ENCODE data around the gene CFAP43. TPM values are rescaled to one million over a fixed set of nuclear protein-coding genes. Genes with fewer than 3 reads are reported as not detected.

CFAP43 gene
- total and polyA plus RNA-seq, 2 donors (not counting 1 experiment from before 2014, with no cell fraction given): under 0.01 to 0.10 TPM

DNA sequence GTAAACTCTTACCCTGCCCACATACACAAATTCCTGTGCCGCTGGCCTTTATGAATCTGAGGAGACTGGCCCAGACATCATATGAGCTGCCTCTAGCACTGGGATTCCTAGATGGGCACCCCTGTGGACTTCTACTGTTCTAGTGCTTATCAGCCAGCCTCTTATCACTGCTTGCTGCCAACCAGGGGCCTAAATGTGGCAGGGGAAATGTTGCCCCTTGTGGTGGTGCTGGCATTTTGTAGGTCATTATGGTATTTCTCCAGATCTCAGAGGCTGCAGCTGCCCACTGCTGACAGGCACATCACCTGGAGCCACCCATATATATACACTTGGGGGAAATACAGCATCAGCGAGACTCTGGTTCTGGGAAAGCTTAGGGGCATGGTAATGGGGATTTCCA, 104.8 kb downstream of the CFAP43 start:
- H3K27me3 ChIP-seq (ENCODE audit: control insufficient read depth, insufficient read depth, low read length): no peaks in the 10 kb centered on the region
- H4K20me1 ChIP-seq (ENCODE audit: control insufficient read depth, extremely low read depth, insufficient read depth, low read length): no peaks in the 10 kb centered on the region
- no peak overlapping the region for H3K4me2 ChIP-seq (ENCODE audit: extremely low read depth, insufficient read depth, low read length)
- no peak overlapping the region for H3K9ac ChIP-seq (ENCODE audit: insufficient read depth, low read length)
- H3K4me1 ChIP-seq (ENCODE audit: control insufficient read depth, extremely low read depth, insufficient read depth, low read length): peaks cover 2% of the 10 kb centered on the region
- no peak overlapping the region for H2AFZ ChIP-seq (ENCODE audit: low read length)
- H3K36me3 ChIP-seq (ENCODE audit: control insufficient read depth, insufficient read depth, low read length): no peaks in the 10 kb centered on the region
- no peak for DNase-seq (ENCODE audit: low read depth in 2 of 2)
- no peak overlapping the region for H3K27ac ChIP-seq (ENCODE audit: insufficient read depth, low read length)
- H3K9me3 ChIP-seq (ENCODE audit: control insufficient read depth, insufficient read depth, low read depth, low read length): no peaks in the 10 kb centered on the region
- H3K79me2 ChIP-seq (ENCODE audit: control insufficient read depth, insufficient read depth, low read length): no peaks in the 10 kb centered on the region
- H3K4me3 ChIP-seq (replicated peaks in 1 of 4; ENCODE audit: control extremely low read depth in 1 of 4, insufficient read depth in 1 of 4, low read depth in 3 of 4, low read length in 4 of 4): no peak overlapping the region
- TF ChIP-seq, protein P1, sequence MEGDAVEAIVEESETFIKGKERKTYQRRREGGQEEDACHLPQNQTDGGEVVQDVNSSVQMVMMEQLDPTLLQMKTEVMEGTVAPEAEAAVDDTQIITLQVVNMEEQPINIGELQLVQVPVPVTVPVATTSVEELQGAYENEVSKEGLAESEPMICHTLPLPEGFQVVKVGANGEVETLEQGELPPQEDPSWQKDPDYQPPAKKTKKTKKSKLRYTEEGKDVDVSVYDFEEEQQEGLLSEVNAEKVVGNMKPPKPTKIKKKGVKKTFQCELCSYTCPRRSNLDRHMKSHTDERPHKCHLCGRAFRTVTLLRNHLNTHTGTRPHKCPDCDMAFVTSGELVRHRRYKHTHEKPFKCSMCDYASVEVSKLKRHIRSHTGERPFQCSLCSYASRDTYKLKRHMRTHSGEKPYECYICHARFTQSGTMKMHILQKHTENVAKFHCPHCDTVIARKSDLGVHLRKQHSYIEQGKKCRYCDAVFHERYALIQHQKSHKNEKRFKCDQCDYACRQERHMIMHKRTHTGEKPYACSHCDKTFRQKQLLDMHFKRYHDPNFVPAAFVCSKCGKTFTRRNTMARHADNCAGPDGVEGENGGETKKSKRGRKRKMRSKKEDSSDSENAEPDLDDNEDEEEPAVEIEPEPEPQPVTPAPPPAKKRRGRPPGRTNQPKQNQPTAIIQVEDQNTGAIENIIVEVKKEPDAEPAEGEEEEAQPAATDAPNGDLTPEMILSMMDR (conservative IDR thresholded peaks at IDR 0.05 in 1 of 2, IDR thresholded peaks at IDR 0.05 in 1 of 2; ENCODE audit: low read depth in 1 of 2, low read length in 2 of 2): peak in 1 of 2 donors; percentile 21
- no peak for TF ChIP-seq EZH2 (IDR thresholded peaks at IDR 0.05; ENCODE audit: low read length, missing control alignments)

DNA sequence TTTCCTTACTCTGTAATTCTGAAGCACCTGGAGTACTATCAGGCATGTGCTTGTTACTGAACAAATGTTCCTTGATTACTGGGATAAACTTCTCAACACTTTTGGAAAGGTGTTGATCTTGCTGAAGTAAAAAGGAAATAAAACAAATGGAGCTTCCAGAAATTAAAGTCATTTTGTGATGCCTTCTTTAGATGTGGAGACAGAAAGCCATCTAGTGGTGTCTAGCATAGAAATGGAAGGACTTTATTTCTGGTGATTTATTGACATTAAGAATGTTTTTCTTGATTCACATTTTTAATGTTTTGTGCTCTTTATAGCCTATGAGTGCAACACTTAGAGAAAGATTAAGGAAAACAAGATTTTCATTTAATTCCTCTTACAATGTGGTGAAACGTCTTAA, 108.8 kb downstream of the CFAP43 start:
- Histone ChIP-seq H4K20me1 (ENCODE audit: control insufficient read depth, extremely low read depth, insufficient read depth, low read length) (no peaks in the 10 kb centered on the region), H3K79me2 (ENCODE audit: control insufficient read depth, insufficient read depth, low read length) (no peaks in the 10 kb centered on the region), H3K36me3 (ENCODE audit: control insufficient read depth, insufficient read depth, low read length) (no peaks in the 10 kb centered on the region), H2AFZ (ENCODE audit: low read length) (no peak overlapping the region), H3K9ac (ENCODE audit: insufficient read depth, low read length) (no peak overlapping the region), H3K9me3 (ENCODE audit: control insufficient read depth, insufficient read depth, low read depth, low read length) (no peaks in the 10 kb centered on the region), H3K27me3 (ENCODE audit: control insufficient read depth, insufficient read depth, low read length) (no peaks in the 10 kb centered on the region), H3K27ac (ENCODE audit: insufficient read depth, low read length) (no peak overlapping the region), H3K4me1 (ENCODE audit: control insufficient read depth, extremely low read depth, insufficient read depth, low read length) (peaks cover 5% of the 10 kb centered on the region), H3K4me3 (replicated peaks in 1 of 4; ENCODE audit: control extremely low read depth in 1 of 4, insufficient read depth in 1 of 4, low read depth in 3 of 4, low read length in 4 of 4) (no peak overlapping the region), H3K4me2 (ENCODE audit: extremely low read depth, insufficient read depth, low read length) (peak overlapping the region; percentile 37)
- DNase-seq (ENCODE audit: low read depth in 2 of 2): peak in 1 of 2 donors; percentile 50
- TF ChIP-seq, protein P1 (conservative IDR thresholded peaks at IDR 0.05 in 1 of 2, IDR thresholded peaks at IDR 0.05 in 1 of 2; ENCODE audit: low read depth in 1 of 2, low read length in 2 of 2): peak; percentile 40 to 46
- no peak for TF ChIP-seq EZH2 (IDR thresholded peaks at IDR 0.05; ENCODE audit: low read length, missing control alignments)

DNA sequence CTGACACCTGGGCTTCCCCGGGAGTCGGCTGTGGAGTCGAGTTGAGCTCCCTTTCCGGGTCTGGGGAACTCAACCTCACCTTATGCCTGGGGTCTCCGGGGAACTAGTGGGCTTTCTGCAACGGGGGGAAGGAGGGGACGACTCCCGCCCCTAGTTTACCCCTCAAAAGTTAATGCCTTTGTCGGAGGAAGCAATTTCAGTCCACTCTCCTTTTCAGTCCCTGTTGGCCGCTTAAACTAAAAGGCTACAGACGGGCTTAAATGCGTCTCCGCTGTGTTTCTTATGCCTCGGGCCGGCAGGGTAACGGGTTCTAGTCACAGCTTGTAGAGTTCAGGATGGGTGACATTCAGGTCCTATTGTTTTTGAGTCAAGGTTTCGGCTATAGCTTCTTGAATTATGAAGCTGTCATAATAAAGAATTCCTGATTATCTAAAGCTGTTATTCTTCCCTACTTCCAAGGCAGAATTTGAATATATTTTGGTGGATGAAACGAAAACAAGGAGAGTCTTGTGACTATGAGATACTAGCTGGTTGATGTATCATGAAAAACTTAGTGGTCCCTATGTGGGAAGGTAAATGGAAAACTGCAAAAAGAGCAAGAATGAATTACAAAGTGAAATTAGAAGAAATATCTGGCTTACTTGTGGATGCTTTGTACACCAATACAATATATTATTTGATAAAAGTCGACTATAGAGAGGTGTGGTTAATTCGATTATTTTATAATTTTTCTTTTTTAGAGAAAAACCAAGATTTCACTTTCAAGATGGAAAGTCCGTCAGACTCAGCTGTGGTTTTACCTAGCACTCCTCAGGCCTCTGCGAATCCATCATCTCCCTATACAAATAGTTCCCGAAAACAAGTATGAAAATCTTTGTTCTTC, 109.7 kb downstream of the CFAP43 start:
- TF ChIP-seq, protein P1 (conservative IDR thresholded peaks at IDR 0.05 in 1 of 2, IDR thresholded peaks at IDR 0.05 in 1 of 2; ENCODE audit: low read depth in 1 of 2, low read length in 2 of 2): no peak
- no peak for TF ChIP-seq EZH2 (IDR thresholded peaks at IDR 0.05; ENCODE audit: low read length, missing control alignments)
- H4K20me1 ChIP-seq (ENCODE audit: control insufficient read depth, extremely low read depth, insufficient read depth, low read length): no peaks in the 10 kb centered on the region
- H3K79me2 ChIP-seq (ENCODE audit: control insufficient read depth, insufficient read depth, low read length): no peaks in the 10 kb centered on the region
- H3K36me3 ChIP-seq (ENCODE audit: control insufficient read depth, insufficient read depth, low read length): no peaks in the 10 kb centered on the region
- peak overlapping the region; percentile 59 to 88 (median 80) for H3K4me3 ChIP-seq (replicated peaks in 1 of 4; ENCODE audit: control extremely low read depth in 1 of 4, insufficient read depth in 1 of 4, low read depth in 3 of 4, low read length in 4 of 4)
- peak overlapping the region; percentile 56 for H3K9ac ChIP-seq (ENCODE audit: insufficient read depth, low read length)
- DNase-seq (ENCODE audit: low read depth in 2 of 2): peak in 1 of 2 donors; percentile 20
- peaks cover 5% of the 10 kb centered on the region for H3K4me1 ChIP-seq (ENCODE audit: control insufficient read depth, extremely low read depth, insufficient read depth, low read length)
- H2AFZ ChIP-seq (ENCODE audit: low read length): peak overlapping the region; percentile 77
- no peaks in the 10 kb centered on the region for H3K9me3 ChIP-seq (ENCODE audit: control insufficient read depth, insufficient read depth, low read depth, low read length)
- H3K27ac ChIP-seq (ENCODE audit: insufficient read depth, low read length): peak overlapping the region; percentile 62
- H3K4me2 ChIP-seq (ENCODE audit: extremely low read depth, insufficient read depth, low read length): peak overlapping the region; percentile 82
- H3K27me3 ChIP-seq (ENCODE audit: control insufficient read depth, insufficient read depth, low read length): no peaks in the 10 kb centered on the region

Data from fibroblast of lung (primary cell).